WTC11 (cell line): ENCODE data around the gene STIMATE. TPM values are rescaled to one million over a fixed set of nuclear protein-coding genes. Genes with fewer than 3 reads are reported as not detected.

Source experiments
- ATAC-seq: fragments of 200-7000 bp; cut with Tn5 transposase; 2 replicates; pipeline ENCODE4 v1.10.0; 2021; ENCODE audit warnings: mild to moderate bottlenecking, moderate library complexity
- CTCF ChIA-PET: fragments of 300-600 bp; sonication (Branson Sonifier 250); formaldehyde crosslinking; loops from one replicate; lab custom pipeline; 2021; ENCODE audit warnings: antibody characterized with exemption; lab: Charles Lee
- POLR2A ChIA-PET: fragments of 350-600 bp; sonication (Branson Sonifier 250); formaldehyde crosslinking; loops from one replicate; lab custom pipeline; 2021; ENCODE audit warnings: antibody characterized with exemption; lab: Charles Lee
- DNase-seq: peaks from one replicate; pipeline ENCODE4 v3.0.0; 2021; ENCODE audit warnings: low spot score
- H3K27ac Mint-ChIP-seq: 2 replicates; pipeline ENCODE4 v1.8.0; 2021; ENCODE audit warnings: mixed read lengths
- H3K27me3 Mint-ChIP-seq: 2 replicates; pipeline ENCODE4 v1.8.0; 2021; ENCODE audit warnings: low read depth, mild to moderate bottlenecking, moderate library complexity, mixed read lengths
- H3K36me3 Mint-ChIP-seq: 2 replicates; pipeline ENCODE4 v1.8.0; 2021; ENCODE audit warnings: mixed read lengths
- H3K4me1 Mint-ChIP-seq: 2 replicates; pipeline ENCODE4 v1.8.0; 2022; ENCODE audit warnings: mixed read lengths
- H3K4me3 Mint-ChIP-seq: 2 replicates; pipeline ENCODE4 v1.8.0; 2021; ENCODE audit warnings: mild to moderate bottlenecking, moderate library complexity, mixed read lengths
- H3K9me3 Mint-ChIP-seq: 2 replicates; pipeline ENCODE4 v1.8.0; 2021; ENCODE audit warnings: mixed read lengths
- CBFB ChIP-seq: sonication (generic); formaldehyde crosslinking; IDR thresholded peaks from 2 replicates; pipeline ENCODE4 v1.8.1; 2022; ENCODE audit warnings: mild to moderate bottlenecking, low read depth, missing genetic modification reagents
- CREB1 ChIP-seq: sonication (generic); formaldehyde crosslinking; IDR thresholded peaks from 2 replicates; pipeline ENCODE4 v1.8.0; 2023; ENCODE audit warnings: mild to moderate bottlenecking, missing genetic modification reagents
- E2F1 ChIP-seq: sonication (generic); formaldehyde crosslinking; IDR thresholded peaks from 2 replicates; pipeline ENCODE4 v1.8.0; 2022; ENCODE audit warnings: mild to moderate bottlenecking, missing genetic modification reagents
- ELF4 ChIP-seq: sonication (generic); formaldehyde crosslinking; IDR thresholded peaks from 2 replicates; pipeline ENCODE4 v1.8.1; 2022; ENCODE audit warnings: low read depth, mild to moderate bottlenecking, moderate library complexity, missing genetic modification reagents
- ERG ChIP-seq: fragments of 250-450 bp; sonication (Bioruptor Pico); IDR thresholded peaks from 2 replicates; pipeline ENCODE4 v1.8.0; 2021; ENCODE audit warnings: mild to moderate bottlenecking
- ESRRA ChIP-seq: sonication (generic); formaldehyde crosslinking; IDR thresholded peaks from 2 replicates; pipeline ENCODE4 v1.8.1; 2022; ENCODE audit warnings: mild to moderate bottlenecking, missing genetic modification reagents, borderline replicate concordance
- FOXK1 ChIP-seq: sonication (generic); formaldehyde crosslinking; IDR thresholded peaks from 2 replicates; pipeline ENCODE4 v1.8.0; 2022; ENCODE audit warnings: mild to moderate bottlenecking, moderate library complexity, missing genetic modification reagents
- GRHL2 ChIP-seq: fragments of 250-450 bp; sonication (Bioruptor Pico); IDR thresholded peaks from 2 replicates; pipeline ENCODE4 v1.8.0; 2022; ENCODE audit warnings: mild to moderate bottlenecking, moderate library complexity; ENCODE audit not compliant: insufficient replicate concordance, severe bottlenecking
- NFE2L1 ChIP-seq: sonication (generic); formaldehyde crosslinking; IDR thresholded peaks from 2 replicates; pipeline ENCODE4 v1.8.1; 2023; ENCODE audit warnings: missing genetic modification reagents
- TP53 ChIP-seq: sonication (generic); formaldehyde crosslinking; IDR thresholded peaks from 2 replicates; pipeline ENCODE4 v1.8.1; 2023; ENCODE audit warnings: mild to moderate bottlenecking, missing genetic modification reagents
- ZNF232 ChIP-seq: sonication (generic); formaldehyde crosslinking; IDR thresholded peaks from 2 replicates; pipeline ENCODE4 v1.8.0; 2022; ENCODE audit warnings: mild to moderate bottlenecking, missing genetic modification reagents
- ZNF423 ChIP-seq: fragments of 250-450 bp; sonication (Bioruptor Pico); IDR thresholded peaks from 2 replicates; pipeline ENCODE4 v2.1.2; 2022; ENCODE audit warnings: mild to moderate bottlenecking, moderate library complexity
- ZNF671 ChIP-seq: fragments of 250-450 bp; sonication (Bioruptor Pico); IDR thresholded peaks from 2 replicates; pipeline ENCODE4 v1.8.0; 2021; ENCODE audit warnings: mild to moderate bottlenecking
- total RNA-seq: library from RNA; stranded (reverse); gene quantifications from 3 replicates; pipeline ENCODE4 v1.2.3, GENCODE V29; 2021
- TF ChIP-seq, protein P1 (sequence below): sonication (generic); formaldehyde crosslinking; IDR thresholded peaks from 2 replicates; pipeline ENCODE4 v1.8.0; 2023; ENCODE audit warnings: missing genetic modification reagents
- TF ChIP-seq, protein P2 (sequence below): sonication (generic); formaldehyde crosslinking; IDR thresholded peaks from 2 replicates; pipeline ENCODE4 v1.8.1; 2023; ENCODE audit warnings: mild to moderate bottlenecking, moderate library complexity, missing genetic modification reagents
- TF ChIP-seq, protein P3 (sequence below): sonication (generic); formaldehyde crosslinking; IDR thresholded peaks from 2 replicates; pipeline ENCODE4 v1.8.1; 2023; ENCODE audit warnings: mild to moderate bottlenecking, missing genetic modification reagents, borderline replicate concordance
- TF ChIP-seq, protein P4 (sequence below): sonication (generic); formaldehyde crosslinking; IDR thresholded peaks from 2 replicates; pipeline ENCODE4 v1.8.1; 2023; ENCODE audit warnings: mild to moderate bottlenecking, missing genetic modification reagents
- TF ChIP-seq, protein P5 (sequence below): sonication (generic); formaldehyde crosslinking; IDR thresholded peaks from 2 replicates; pipeline ENCODE4 v1.8.0; 2022; ENCODE audit warnings: mild to moderate bottlenecking, missing genetic modification reagents

Gene STIMATE
- total RNA-seq, 1 experiment from 2014 or later, result 35.5 TPM

DNA sequence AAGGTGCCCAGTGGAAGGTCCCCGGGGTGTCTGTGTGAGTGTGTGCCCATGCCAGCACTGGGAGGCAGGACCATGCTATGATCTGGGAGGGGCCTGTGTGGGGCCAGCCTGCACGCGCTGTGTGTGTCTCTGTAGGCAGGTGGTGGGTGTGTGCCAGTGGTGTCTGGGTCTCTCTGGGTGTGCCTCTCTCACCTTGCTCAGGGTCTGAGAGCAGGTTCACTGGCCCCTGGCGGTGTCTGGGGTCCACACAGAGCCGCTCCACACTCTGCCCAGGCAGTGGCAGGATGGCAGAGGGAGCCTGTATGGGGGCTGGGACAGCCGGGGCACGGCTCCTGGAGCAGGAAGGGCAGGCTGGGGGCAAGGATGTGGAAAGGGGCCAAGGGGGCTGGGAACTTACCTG is 79.5 kb downstream of the STIMATE start:
- TF ChIP-seq CREB1 (CRISPR knock-in tag), result no peak
- ATAC-seq (no peak), DNase-seq (no peak)
- H3K4me3 Mint-ChIP-seq, result no peak overlapping the region
- no peak overlapping the region for H3K27ac Mint-ChIP-seq
- peaks cover 12% of the 10 kb centered on the region for H3K4me1 Mint-ChIP-seq
- ChIA-PET CTCF (interaction anchor here (6.4 kb wide), 1 partner anchor 25 kb away, joined by 96 read pairs; the partner anchor contains the start of gene ITIH3), POLR2A (no interaction called here)
- no peaks in the 10 kb centered on the region for H3K36me3 Mint-ChIP-seq
- no peaks in the 10 kb centered on the region for H3K9me3 Mint-ChIP-seq
- H3K27me3 Mint-ChIP-seq, result no peaks in the 10 kb centered on the region

DNA sequence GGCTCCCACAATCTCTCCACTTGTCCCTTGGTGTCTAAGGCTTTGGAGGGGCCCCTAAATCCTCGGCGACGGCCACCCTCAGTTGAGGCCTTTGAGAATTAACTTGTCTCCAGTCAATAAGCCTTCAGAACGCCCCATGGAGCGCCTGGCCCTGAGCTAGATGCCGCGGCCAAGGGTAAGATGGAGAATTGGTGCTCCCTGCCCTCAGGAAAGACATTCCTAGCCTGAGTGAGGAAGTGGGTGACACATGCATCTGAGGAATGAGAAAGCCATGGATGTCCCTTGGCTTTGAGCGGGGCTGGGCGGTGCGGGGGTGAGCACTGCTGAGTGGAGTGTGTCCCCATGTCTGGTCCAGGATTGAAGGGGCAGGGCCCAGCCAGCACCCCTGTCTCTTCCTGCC is 80.1 kb downstream of the STIMATE start:
- H3K4me1 Mint-ChIP-seq, result peaks cover 12% of the 10 kb centered on the region
- H3K27me3 Mint-ChIP-seq, result no peaks in the 10 kb centered on the region
- POLR2A ChIA-PET, result no interaction called here
- ATAC-seq (no peak), DNase-seq (no peak)
- no peaks in the 10 kb centered on the region for H3K9me3 Mint-ChIP-seq
- no peak overlapping the region for H3K4me3 Mint-ChIP-seq
- CTCF ChIA-PET, result interaction anchor here (1.3 kb wide), 2 partner anchors 9 to 16 kb away, joined by 3 to 5 read pairs; no protein-coding TSS in a partner anchor
- H3K27ac Mint-ChIP-seq, result no peak overlapping the region
- TF ChIP-seq, protein P1, sequence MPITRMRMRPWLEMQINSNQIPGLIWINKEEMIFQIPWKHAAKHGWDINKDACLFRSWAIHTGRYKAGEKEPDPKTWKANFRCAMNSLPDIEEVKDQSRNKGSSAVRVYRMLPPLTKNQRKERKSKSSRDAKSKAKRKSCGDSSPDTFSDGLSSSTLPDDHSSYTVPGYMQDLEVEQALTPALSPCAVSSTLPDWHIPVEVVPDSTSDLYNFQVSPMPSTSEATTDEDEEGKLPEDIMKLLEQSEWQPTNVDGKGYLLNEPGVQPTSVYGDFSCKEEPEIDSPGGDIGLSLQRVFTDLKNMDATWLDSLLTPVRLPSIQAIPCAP (CRISPR knock-in tag), result no peak
- no peak for TF ChIP-seq NFE2L1 (CRISPR knock-in tag)
- no peak for TF ChIP-seq CBFB (CRISPR knock-in tag)
- TF ChIP-seq ZNF423 (CRISPR knock-in tag), result no peak
- TF ChIP-seq E2F1 (CRISPR knock-in tag), result no peak
- TF ChIP-seq, protein P2, sequence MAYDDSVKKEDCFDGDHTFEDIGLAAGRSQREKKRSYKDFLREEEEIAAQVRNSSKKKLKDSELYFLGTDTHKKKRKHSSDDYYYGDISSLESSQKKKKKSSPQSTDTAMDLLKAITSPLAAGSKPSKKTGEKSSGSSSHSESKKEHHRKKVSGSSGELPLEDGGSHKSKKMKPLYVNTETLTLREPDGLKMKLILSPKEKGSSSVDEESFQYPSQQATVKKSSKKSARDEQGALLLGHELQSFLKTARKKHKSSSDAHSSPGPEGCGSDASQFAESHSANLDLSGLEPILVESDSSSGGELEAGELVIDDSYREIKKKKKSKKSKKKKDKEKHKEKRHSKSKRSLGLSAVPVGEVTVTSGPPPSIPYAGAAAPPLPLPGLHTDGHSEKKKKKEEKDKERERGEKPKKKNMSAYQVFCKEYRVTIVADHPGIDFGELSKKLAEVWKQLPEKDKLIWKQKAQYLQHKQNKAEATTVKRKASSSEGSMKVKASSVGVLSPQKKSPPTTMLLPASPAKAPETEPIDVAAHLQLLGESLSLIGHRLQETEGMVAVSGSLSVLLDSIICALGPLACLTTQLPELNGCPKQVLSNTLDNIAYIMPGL, result no peak
- TF ChIP-seq, protein P3, sequence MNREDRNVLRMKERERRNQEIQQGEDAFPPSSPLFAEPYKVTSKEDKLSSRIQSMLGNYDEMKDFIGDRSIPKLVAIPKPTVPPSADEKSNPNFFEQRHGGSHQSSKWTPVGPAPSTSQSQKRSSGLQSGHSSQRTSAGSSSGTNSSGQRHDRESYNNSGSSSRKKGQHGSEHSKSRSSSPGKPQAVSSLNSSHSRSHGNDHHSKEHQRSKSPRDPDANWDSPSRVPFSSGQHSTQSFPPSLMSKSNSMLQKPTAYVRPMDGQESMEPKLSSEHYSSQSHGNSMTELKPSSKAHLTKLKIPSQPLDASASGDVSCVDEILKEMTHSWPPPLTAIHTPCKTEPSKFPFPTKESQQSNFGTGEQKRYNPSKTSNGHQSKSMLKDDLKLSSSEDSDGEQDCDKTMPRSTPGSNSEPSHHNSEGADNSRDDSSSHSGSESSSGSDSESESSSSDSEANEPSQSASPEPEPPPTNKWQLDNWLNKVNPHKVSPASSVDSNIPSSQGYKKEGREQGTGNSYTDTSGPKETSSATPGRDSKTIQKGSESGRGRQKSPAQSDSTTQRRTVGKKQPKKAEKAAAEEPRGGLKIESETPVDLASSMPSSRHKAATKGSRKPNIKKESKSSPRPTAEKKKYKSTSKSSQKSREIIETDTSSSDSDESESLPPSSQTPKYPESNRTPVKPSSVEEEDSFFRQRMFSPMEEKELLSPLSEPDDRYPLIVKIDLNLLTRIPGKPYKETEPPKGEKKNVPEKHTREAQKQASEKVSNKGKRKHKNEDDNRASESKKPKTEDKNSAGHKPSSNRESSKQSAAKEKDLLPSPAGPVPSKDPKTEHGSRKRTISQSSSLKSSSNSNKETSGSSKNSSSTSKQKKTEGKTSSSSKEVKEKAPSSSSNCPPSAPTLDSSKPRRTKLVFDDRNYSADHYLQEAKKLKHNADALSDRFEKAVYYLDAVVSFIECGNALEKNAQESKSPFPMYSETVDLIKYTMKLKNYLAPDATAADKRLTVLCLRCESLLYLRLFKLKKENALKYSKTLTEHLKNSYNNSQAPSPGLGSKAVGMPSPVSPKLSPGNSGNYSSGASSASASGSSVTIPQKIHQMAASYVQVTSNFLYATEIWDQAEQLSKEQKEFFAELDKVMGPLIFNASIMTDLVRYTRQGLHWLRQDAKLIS (CRISPR knock-in tag), result no peak
- TF ChIP-seq ZNF671 (CRISPR knock-in tag), result no peak
- TF ChIP-seq ESRRA (CRISPR knock-in tag), result no peak
- no peak for TF ChIP-seq ERG (CRISPR knock-in tag)
- TF ChIP-seq FOXK1 (CRISPR knock-in tag), result no peak
- TF ChIP-seq GRHL2 (CRISPR knock-in tag), result no peak
- no peak for TF ChIP-seq ZNF232 (CRISPR knock-in tag)
- TF ChIP-seq, protein P4, sequence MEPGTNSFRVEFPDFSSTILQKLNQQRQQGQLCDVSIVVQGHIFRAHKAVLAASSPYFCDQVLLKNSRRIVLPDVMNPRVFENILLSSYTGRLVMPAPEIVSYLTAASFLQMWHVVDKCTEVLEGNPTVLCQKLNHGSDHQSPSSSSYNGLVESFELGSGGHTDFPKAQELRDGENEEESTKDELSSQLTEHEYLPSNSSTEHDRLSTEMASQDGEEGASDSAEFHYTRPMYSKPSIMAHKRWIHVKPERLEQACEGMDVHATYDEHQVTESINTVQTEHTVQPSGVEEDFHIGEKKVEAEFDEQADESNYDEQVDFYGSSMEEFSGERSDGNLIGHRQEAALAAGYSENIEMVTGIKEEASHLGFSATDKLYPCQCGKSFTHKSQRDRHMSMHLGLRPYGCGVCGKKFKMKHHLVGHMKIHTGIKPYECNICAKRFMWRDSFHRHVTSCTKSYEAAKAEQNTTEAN, result no peak
- TF ChIP-seq TP53 (CRISPR knock-in tag), result no peak
- TF ChIP-seq ELF4 (CRISPR knock-in tag), result no peak
- TF ChIP-seq, protein P5, sequence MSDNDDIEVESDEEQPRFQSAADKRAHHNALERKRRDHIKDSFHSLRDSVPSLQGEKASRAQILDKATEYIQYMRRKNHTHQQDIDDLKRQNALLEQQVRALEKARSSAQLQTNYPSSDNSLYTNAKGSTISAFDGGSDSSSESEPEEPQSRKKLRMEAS, result no peak
- H3K36me3 Mint-ChIP-seq, result no peaks in the 10 kb centered on the region
